HEK293 (cell line): ENCODE measurements around the gene SENP2.

ENCODE experiments used
- CTCF ChIA-PET: fragments of 350-600 bp; formaldehyde crosslinking; extraction: SDS; loops from one replicate; lab custom pipeline; 2021; ENCODE audit warnings: antibody characterized with exemption; lab: Yijun Ruan, JAX
- POLR2A ChIA-PET: fragments of 300-600 bp; formaldehyde crosslinking; extraction: SDS; loops from one replicate; lab custom pipeline; 2020; ENCODE audit warnings: antibody characterized with exemption, inconsistent platforms; lab: Yijun Ruan, JAX
- H3K27ac ChIP-seq: fragments of 200-500 bp; sonication (Bioruptor generic); 2 replicates; pipeline ENCODE4 v1.5.1; 2014; ENCODE audit warnings: low read depth, low read length, control low read depth, inconsistent platforms; ENCODE audit errors: extremely low read depth
- H3K36me3 ChIP-seq, 2 experiments: fragments of 200-500 bp in 1 of 2; sonication (Bioruptor generic) in 1 of 2; 1 replicate in 1 of 2; 2 replicates in 1 of 2; pipeline ENCODE4 v1.5.1; 2014 to 2017; ENCODE audit warnings: inconsistent platforms in 2 of 2, low read length in 2 of 2; ENCODE audit not compliant: control insufficient read depth in 2 of 2, insufficient read depth in 1 of 2
- H3K4me1 ChIP-seq: fragments of 200-500 bp; sonication (Bioruptor generic); 2 replicates; pipeline ENCODE4 v1.5.1; 2014; ENCODE audit warnings: mild to moderate bottlenecking, low read length, inconsistent platforms; ENCODE audit not compliant: control insufficient read depth, insufficient read depth
- H3K4me3 ChIP-seq: 2 replicates; pipeline ENCODE4 v1.5.1; 2011; ENCODE audit warnings: low read depth, mild to moderate bottlenecking, control low read depth, low read length, moderate library complexity
- H3K9me3 ChIP-seq: fragments of 200-500 bp; sonication (Bioruptor generic); 2 replicates; pipeline ENCODE4 v1.5.1; 2014; ENCODE audit warnings: low read depth, low read length, inconsistent platforms; ENCODE audit not compliant: control insufficient read depth, insufficient read depth
- EGR2 ChIP-seq: fragments of 450-650 bp; formaldehyde crosslinking; IDR thresholded peaks from 2 replicates; pipeline ENCODE4 v1.5.1; 2016; ENCODE audit warnings: low read depth, missing biosample characterization, missing genetic modification characterization
- KLF17 ChIP-seq: fragments of 450-650 bp; formaldehyde crosslinking; IDR thresholded peaks from 2 replicates; pipeline ENCODE4 v1.5.1; 2016; ENCODE audit warnings: missing biosample characterization, missing genetic modification characterization
- KLF8 ChIP-seq: fragments of 450-650 bp; formaldehyde crosslinking; IDR thresholded peaks from 2 replicates; pipeline ENCODE4 v1.5.1; 2016; ENCODE audit warnings: missing biosample characterization, missing genetic modification characterization
- PRDM1 ChIP-seq: fragments of 450-650 bp; formaldehyde crosslinking; IDR thresholded peaks from 2 replicates; pipeline ENCODE4; 2016; ENCODE audit warnings: missing biosample characterization, missing genetic modification characterization
- WT1 ChIP-seq: fragments of 450-650 bp; formaldehyde crosslinking; IDR thresholded peaks from 2 replicates; pipeline ENCODE4 v1.5.1; 2016; ENCODE audit warnings: missing biosample characterization, missing genetic modification characterization
- YY2 ChIP-seq: fragments of 450-650 bp; formaldehyde crosslinking; IDR thresholded peaks from 2 replicates; pipeline ENCODE4 v1.5.1; 2016; ENCODE audit warnings: missing biosample characterization, missing genetic modification characterization
- ZBTB6 ChIP-seq: fragments of 450-650 bp; formaldehyde crosslinking; IDR thresholded peaks from 2 replicates; pipeline ENCODE4 v1.5.1; 2017; ENCODE audit warnings: missing biosample characterization, missing genetic modification characterization
- ZFHX2 ChIP-seq: fragments of 450-650 bp; formaldehyde crosslinking; conservative IDR thresholded peaks from 2 replicates; pipeline ENCODE4 v1.5.1; 2016; ENCODE audit warnings: missing biosample characterization, missing genetic modification characterization
- ZNF146 ChIP-seq: fragments of 450-650 bp; formaldehyde crosslinking; IDR thresholded peaks from 2 replicates; pipeline ENCODE4 v1.5.1; 2016; ENCODE audit warnings: missing biosample characterization, missing genetic modification characterization
- ZNF148 ChIP-seq: fragments of 450-650 bp; formaldehyde crosslinking; IDR thresholded peaks from 2 replicates; pipeline ENCODE4 v1.5.0; 2017; ENCODE audit warnings: missing biosample characterization, missing genetic modification characterization, borderline replicate concordance
- ZNF169 ChIP-seq: fragments of 450-650 bp; formaldehyde crosslinking; IDR thresholded peaks from 2 replicates; pipeline ENCODE4 v1.5.1; 2016; ENCODE audit warnings: missing biosample characterization, missing genetic modification characterization
- ZNF221 ChIP-seq: fragments of 450-650 bp; formaldehyde crosslinking; IDR thresholded peaks from 2 replicates; pipeline ENCODE4 v1.5.1; 2017; ENCODE audit warnings: missing biosample characterization, missing genetic modification characterization, borderline replicate concordance

The SENP2 gene

GRCh38 chr3:185657691-185658503, 71.8 kb downstream of the SENP2 start:
- TF ChIP-seq WT1 = no peak
- no peak for TF ChIP-seq ZNF169 (tag by site-specific recombination)
- no peak for TF ChIP-seq KLF17 (tag by site-specific recombination)
- no peak for TF ChIP-seq ZNF148
- Histone ChIP-seq H3K36me3 (peaks cover 0 to 62% of the 10 kb centered on the region in 2 experiments; a peak in 2 of 3 replicates), H3K4me1 (no peaks in the 10 kb centered on the region), H3K9me3 (no peaks in the 10 kb centered on the region), H3K4me3 (no peak overlapping the region), H3K27ac (no peak overlapping the region)
- ChIA-PET POLR2A (no interaction called here), CTCF (interaction anchor here (3.4 kb wide), 1 partner anchor 286 kb away, joined by 18 read pairs; no protein-coding TSS in a partner anchor)

- H3K36me3 ChIP-seq = peaks cover 0 to 63% of the 10 kb centered on the region in 2 experiments; a peak in 2 of 3 replicates
- no peaks in the 10 kb centered on the region for H3K4me1 ChIP-seq
- peak; percentile 46; the same call in 1 of the 2 replicates for TF ChIP-seq EGR2
- TF ChIP-seq ZFHX2 (tag by site-specific recombination) = peak; percentile 61
- no peak for TF ChIP-seq KLF8 (tag by site-specific recombination)
- TF ChIP-seq, all 188 proteins: peak for 2
- Histone ChIP-seq H3K9me3 (no peaks in the 10 kb centered on the region), H3K4me3 (no peak overlapping the region), H3K27ac (no peak overlapping the region)
- CTCF ChIA-PET = interaction anchor here (0.6 to 3.4 kb wide), 6 partner anchors 8 to 319 kb away, joined by 3 to 22 read pairs (median 12); no protein-coding TSS in a partner anchor
- POLR2A ChIA-PET = no interaction called here
Measured at GRCh38 chr3:185658504-185658912, 72.4 kb downstream of the SENP2 start.

GRCh38 chr3:185658943-185659342, 72.8 kb downstream of the SENP2 start:
- Histone ChIP-seq H3K4me3 (no peak overlapping the region), H3K4me1 (no peaks in the 10 kb centered on the region), H3K36me3 (peaks cover 0 to 62% of the 10 kb centered on the region in 2 experiments; a peak in 2 of 3 replicates), H3K9me3 (no peaks in the 10 kb centered on the region)
- POLR2A ChIA-PET = no interaction called here
- TF ChIP-seq ZNF221 (tag by site-specific recombination) = no peak
- TF ChIP-seq ZNF146 = no peak
- 0 out of 2 replicates have a peak, but pooled peaks have one; percentile 36 for TF ChIP-seq PRDM1
- no peak for TF ChIP-seq YY2 (tag by site-specific recombination)
- no peak for TF ChIP-seq ZBTB6 (tag by site-specific recombination)
- TF ChIP-seq, all 188 proteins: peak for 1
- no peak overlapping the region for H3K27ac ChIP-seq
- CTCF ChIA-PET = interaction anchor here (0.6 to 3.4 kb wide), 10 partner anchors 9 to 1163 kb away, joined by 3 to 22 read pairs (median 4); no protein-coding TSS in a partner anchor
